HG03342 (cell line): ENCODE data around the gene SEC24C.
A peak's percentile ranks its signal among the peaks of the same experiment; 100 is the strongest.

Experiments
- ATAC-seq: cut with Tn5 transposase; IDR thresholded peaks from one replicate; pipeline ENCODE4 v1.9.1; 2021; ENCODE audit warnings: mild to moderate bottlenecking, moderate library complexity; ENCODE audit not compliant: unreplicated experiment

Gene SEC24C

GRCh38 chr10:73809061-73809818 lies 65.1 kb downstream of the SEC24C start:
- no peak for ATAC-seq

- no peak for ATAC-seq
These were observed 66.2 kb downstream of the SEC24C start for GRCh38 chr10:73810358-73810734.

- ATAC-seq, result peak; percentile 22
These were observed 66.7 kb downstream of the SEC24C start for GRCh38 chr10:73810735-73811465.

GRCh38 chr10:73812657-73813056 lies 68.5 kb downstream of the SEC24C start:
- no peak for ATAC-seq

- ATAC-seq, result no peak
These were observed 69.2 kb downstream of the SEC24C start for GRCh38 chr10:73813333-73813732.

- ATAC-seq, result no peak
These were observed 70.2 kb downstream of the SEC24C start for GRCh38 chr10:73814276-73814895.

- no peak for ATAC-seq
These were observed 70.9 kb downstream of the SEC24C start for GRCh38 chr10:73814896-73815718.

GRCh38 chr10:73815719-73816030 lies 71.5 kb downstream of the SEC24C start:
- no peak for ATAC-seq

- ATAC-seq, result no peak
These were observed 73.0 kb downstream of the SEC24C start for GRCh38 chr10:73816917-73817729.

GRCh38 chr10:73817826-73818225 lies 73.7 kb downstream of the SEC24C start:
- no peak for ATAC-seq

GRCh38 chr10:73818402-73818801 lies 74.2 kb downstream of the SEC24C start:
- ATAC-seq, result no peak

- no peak for ATAC-seq
These were observed 74.9 kb downstream of the SEC24C start for GRCh38 chr10:73819081-73819480.

- ATAC-seq, result no peak
These were observed 75.4 kb downstream of the SEC24C start for GRCh38 chr10:73819513-73820093.
